Hepatocyte (in vitro differentiated cells): Measurements from ENCODE around the gene EIPR1.

Source experiments
- CTCF ChIP-seq: fragments of 200-600 bp; sonication (generic); IDR thresholded peaks from 2 replicates; pipeline ENCODE4 v1.5.1; 2016; ENCODE audit warnings: antibody characterized with exemption, mild to moderate bottlenecking; ENCODE audit not compliant: poor library complexity
- EZH2 ChIP-seq: fragments of 200-600 bp; sonication (generic); IDR thresholded peaks from 2 replicates; pipeline ENCODE4 v1.6.1; 2016; ENCODE audit warnings: antibody characterized with exemption, mild to moderate bottlenecking, borderline replicate concordance
- EZH2phosphoT487 ChIP-seq: fragments of 200-600 bp; sonication (generic); IDR thresholded peaks from one replicate; pipeline ENCODE4 v1.6.1; 2018; ENCODE audit warnings: antibody characterized with exemption, mild to moderate bottlenecking, low read depth, moderate library complexity; ENCODE audit not compliant: unreplicated experiment, severe bottlenecking

DNA sequence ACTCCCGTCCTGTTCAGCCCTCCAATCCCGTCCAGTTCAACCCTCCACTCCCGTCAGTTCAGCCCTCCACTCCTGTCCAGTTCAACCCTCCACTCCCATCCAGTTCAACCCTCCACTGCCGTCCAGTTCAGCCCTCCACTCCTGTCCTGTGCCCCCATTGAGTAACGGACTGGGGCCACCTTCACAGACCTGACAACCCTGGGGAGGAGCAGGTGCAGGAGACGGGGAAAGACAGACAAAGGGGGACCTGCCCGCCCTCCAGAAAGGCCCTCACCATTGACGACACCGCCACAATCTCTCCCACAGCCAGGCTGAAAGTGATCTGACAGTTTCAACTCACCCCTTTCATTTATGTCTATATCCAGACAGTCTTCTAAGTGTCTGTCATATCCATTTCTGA is 72.2 kb downstream of the EIPR1 start:
- no peak for TF ChIP-seq CTCF
- no peak for TF ChIP-seq EZH2
- TF ChIP-seq EZH2phosphoT487 = no peak
